ENCODE data around the gene YARS1.

DNA sequence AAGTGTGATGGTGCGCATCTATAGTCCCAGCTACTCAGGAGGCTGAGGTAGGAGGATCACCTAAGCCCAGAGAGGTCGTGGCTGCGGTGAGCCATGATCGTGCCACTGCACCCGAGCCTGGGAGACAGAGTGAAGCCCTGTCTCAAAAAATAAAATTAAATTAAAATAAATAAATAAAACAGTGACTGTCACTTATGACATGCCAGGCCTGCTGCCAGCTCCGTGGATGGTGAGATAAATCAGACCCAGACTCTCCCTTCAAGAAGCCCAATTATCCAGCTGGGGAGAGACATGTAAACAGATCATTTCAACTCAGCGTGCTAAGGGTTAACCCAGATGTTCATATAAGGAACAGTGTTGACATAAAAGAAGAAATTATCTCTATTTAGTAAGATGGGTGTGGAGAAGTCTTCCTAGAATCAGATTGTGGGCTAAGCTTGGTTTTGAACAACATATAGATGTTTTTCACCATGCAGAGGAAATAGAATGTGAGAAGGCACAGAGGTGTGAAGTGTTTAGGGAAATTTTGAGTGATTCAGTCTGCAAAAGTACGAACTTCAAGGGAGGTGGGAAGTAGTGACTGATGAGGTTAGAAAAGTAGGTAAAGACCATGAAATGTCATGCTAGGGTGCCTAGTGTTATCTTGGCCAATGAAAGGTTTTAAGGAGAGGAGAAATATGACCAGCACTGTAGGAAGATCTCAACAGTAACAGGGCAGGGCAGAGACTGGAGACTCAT is 18.3 kb downstream of the YARS1 start:
- TF ChIP-seq, protein P1, sequence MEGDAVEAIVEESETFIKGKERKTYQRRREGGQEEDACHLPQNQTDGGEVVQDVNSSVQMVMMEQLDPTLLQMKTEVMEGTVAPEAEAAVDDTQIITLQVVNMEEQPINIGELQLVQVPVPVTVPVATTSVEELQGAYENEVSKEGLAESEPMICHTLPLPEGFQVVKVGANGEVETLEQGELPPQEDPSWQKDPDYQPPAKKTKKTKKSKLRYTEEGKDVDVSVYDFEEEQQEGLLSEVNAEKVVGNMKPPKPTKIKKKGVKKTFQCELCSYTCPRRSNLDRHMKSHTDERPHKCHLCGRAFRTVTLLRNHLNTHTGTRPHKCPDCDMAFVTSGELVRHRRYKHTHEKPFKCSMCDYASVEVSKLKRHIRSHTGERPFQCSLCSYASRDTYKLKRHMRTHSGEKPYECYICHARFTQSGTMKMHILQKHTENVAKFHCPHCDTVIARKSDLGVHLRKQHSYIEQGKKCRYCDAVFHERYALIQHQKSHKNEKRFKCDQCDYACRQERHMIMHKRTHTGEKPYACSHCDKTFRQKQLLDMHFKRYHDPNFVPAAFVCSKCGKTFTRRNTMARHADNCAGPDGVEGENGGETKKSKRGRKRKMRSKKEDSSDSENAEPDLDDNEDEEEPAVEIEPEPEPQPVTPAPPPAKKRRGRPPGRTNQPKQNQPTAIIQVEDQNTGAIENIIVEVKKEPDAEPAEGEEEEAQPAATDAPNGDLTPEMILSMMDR (conservative IDR thresholded peaks at IDR 0.05; ENCODE audit: low read depth in 2 of 2), result no peak
- TF ChIP-seq EZH2phosphoT487 (IDR thresholded peaks at IDR 0.05; ENCODE audit: unreplicated experiment), result no peak
